NOMO-1 (cell line): Measurements from ENCODE around the gene RSF1.
"Not testable (repeated sequence)": the region's sequence is repeated elsewhere in the genome, so short reads cannot be mapped to it uniquely, and the experiment has no call there.

Source experiments
- DNase-seq, 2 experiments: peaks; one replicate each; lab custom pipeline; 2025; ENCODE audit not compliant: unreplicated experiment in 2 of 2; lab: John Stamatoyannopoulos, UW

Gene RSF1

GRCh38 chr11:77820565-77821348, at the start of gene RSF1, which contains the start of gene AAMDC:
Gene RSF1, minus strand, starts transcription at chr11:77820722. Its CDS starts 8 bp downstream, at chr11:77820714.
Gene AAMDC, plus strand, starts transcription at chr11:77821144. Its CDS starts 21,353 bp downstream, at chr11:77842497.
- DNase-seq: peak; percentile 97 to 98

- DNase-seq: no peak
Measured at GRCh38 chr11:77868744-77869143, 48.2 kb upstream of the RSF1 start.

GRCh38 chr11:77866336-77866735, 45.8 kb upstream of the RSF1 start:
- no peak for DNase-seq

GRCh38 chr11:77865805-77866204, 45.3 kb upstream of the RSF1 start:
- DNase-seq: no peak

- DNase-seq: not testable (repeated sequence)
Measured at GRCh38 chr11:77861444-77861843, 40.9 kb upstream of the RSF1 start.

GRCh38 chr11:77857906-77858457, 37.5 kb upstream of the RSF1 start:
- not testable (repeated sequence) for DNase-seq

GRCh38 chr11:77854838-77855237, 34.3 kb upstream of the RSF1 start:
- DNase-seq: no peak

GRCh38 chr11:77851503-77851902, 31.0 kb upstream of the RSF1 start:
- DNase-seq: no peak

GRCh38 chr11:77843700-77844099, 23.2 kb upstream of the RSF1 start:
- not testable (repeated sequence) for DNase-seq

- peak; percentile 41 to 59 for DNase-seq
Measured at GRCh38 chr11:77842441-77843121, 22.1 kb upstream of the RSF1 start.

GRCh38 chr11:77833302-77833701, 12.8 kb upstream of the RSF1 start:
- DNase-seq: no peak

- no peak for DNase-seq
Measured at GRCh38 chr11:77828926-77829325, 8.4 kb upstream of the RSF1 start.

- peak in 1 of 2 experiments; percentile 21 for DNase-seq
Measured at GRCh38 chr11:77823775-77824174, 3.3 kb upstream of the RSF1 start.

GRCh38 chr11:77822126-77822525, 1.6 kb upstream of the RSF1 start:
- DNase-seq: not testable (repeated sequence)

GRCh38 chr11:77821349-77821851, 878 bp upstream of the RSF1 start:
- peak in 1 of 2 experiments; percentile 4 for DNase-seq

GRCh38 chr11:77819921-77820564, 479 bp downstream of the RSF1 start:
- DNase-seq: no peak

GRCh38 chr11:77819411-77819920, 1.1 kb downstream of the RSF1 start:
- DNase-seq: peak; percentile 83 to 88

GRCh38 chr11:77815459-77815858, 5.1 kb downstream of the RSF1 start:
- DNase-seq: no peak

- DNase-seq: no peak
Measured at GRCh38 chr11:77814848-77815247, 5.7 kb downstream of the RSF1 start.

GRCh38 chr11:77813256-77813655, 7.3 kb downstream of the RSF1 start:
- DNase-seq: no peak

- DNase-seq: no peak
Measured at GRCh38 chr11:77806993-77807392, 13.5 kb downstream of the RSF1 start.
